ENCODE results near the gene MPPED1.

The MPPED1 gene

DNA sequence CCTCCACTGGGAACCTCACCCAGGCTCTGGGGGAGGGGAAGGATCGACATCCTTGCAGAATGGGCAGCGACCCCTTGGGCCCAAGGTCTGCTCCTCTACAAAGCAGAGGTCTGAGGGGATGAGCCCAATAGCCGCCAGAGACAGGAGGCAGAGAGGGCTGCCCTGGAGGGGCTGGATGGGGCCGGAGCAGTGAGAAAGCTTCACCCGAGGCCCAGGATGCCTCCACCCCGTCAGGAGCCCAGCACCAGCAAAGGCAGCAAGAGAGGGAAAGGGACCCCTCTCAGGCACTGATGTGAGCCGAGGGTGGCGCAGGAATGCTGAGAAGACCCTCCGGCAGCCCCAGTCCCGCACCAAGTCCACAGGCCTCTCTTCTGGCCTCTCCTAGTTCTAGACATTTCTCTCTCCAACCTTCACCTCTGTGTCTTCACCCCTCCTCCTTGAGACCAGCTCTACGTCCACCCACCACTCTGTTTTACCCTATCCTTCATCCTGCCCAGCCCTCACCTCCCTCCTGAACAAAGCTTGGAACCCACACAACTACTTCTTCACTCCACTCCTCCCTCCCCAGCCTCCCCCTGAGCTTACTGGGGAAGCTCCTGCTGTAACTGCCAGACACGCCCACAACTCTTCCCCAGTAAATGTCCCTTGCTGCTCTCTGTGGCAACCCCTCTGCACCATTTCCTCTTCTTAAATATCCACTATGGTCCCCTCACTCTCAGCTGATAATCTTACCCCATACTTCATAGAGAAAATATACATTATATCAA, 131.9 kb downstream of the MPPED1 start:
- peaks cover 15 to 34% of the 10 kb centered on the region in 2 donors for H3K27me3 Mint-ChIP-seq
- H3K36me3 Mint-ChIP-seq, result no peaks in the 10 kb centered on the region
- no peaks in the 10 kb centered on the region for H3K9me3 Mint-ChIP-seq
- no peak overlapping the region for H3K4me3 Mint-ChIP-seq
- H3K27ac Mint-ChIP-seq, result no peak overlapping the region
- ATAC-seq (replicated peaks), result no peak
- H3K4me1 Mint-ChIP-seq, result no peaks in the 10 kb centered on the region
- DNase-seq, result no peak

DNA sequence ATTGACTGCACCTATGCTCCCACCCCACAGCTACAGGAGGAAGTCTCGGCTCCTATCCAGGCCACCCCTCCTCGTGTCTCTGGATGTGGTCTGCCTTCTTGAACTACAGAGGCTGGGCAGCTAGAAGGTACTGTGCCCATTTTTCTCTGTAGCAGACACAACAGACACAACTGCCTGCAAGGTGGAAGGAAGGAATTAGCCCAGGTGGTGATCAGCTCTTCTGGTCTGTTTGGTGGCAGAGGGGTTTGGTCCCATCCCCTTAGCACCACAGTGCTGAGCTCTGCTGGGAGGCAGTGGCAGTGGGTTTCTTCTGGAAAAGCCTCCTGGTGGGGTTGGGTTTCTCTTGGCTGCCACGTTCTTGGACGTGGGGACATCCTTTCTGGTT, 132.5 kb downstream of the MPPED1 start:
- H3K4me1 Mint-ChIP-seq, result no peaks in the 10 kb centered on the region
- ATAC-seq (replicated peaks) (no peak), DNase-seq (no peak)
- H3K36me3 Mint-ChIP-seq, result no peaks in the 10 kb centered on the region
- no peaks in the 10 kb centered on the region for H3K9me3 Mint-ChIP-seq
- peaks cover 15 to 31% of the 10 kb centered on the region in 2 donors for H3K27me3 Mint-ChIP-seq
- H3K4me3 Mint-ChIP-seq, result no peak overlapping the region
- H3K27ac Mint-ChIP-seq, result no peak overlapping the region

- DNase-seq, result no peak
- no peaks in the 10 kb centered on the region for H3K36me3 Mint-ChIP-seq
- H3K27ac Mint-ChIP-seq, result no peak overlapping the region
- ATAC-seq (replicated peaks), result no peak
- no peak overlapping the region for H3K4me3 Mint-ChIP-seq
- peaks cover 6 to 22% of the 10 kb centered on the region in 2 donors for H3K27me3 Mint-ChIP-seq
- no peaks in the 10 kb centered on the region for H3K4me1 Mint-ChIP-seq
- H3K9me3 Mint-ChIP-seq, result no peaks in the 10 kb centered on the region
Observed at GRCh38 chr22:43546186-43546585, 134.4 kb downstream of the MPPED1 start.

- Mint-ChIP-seq H3K4me3 (no peak overlapping the region), H3K36me3 (no peaks in the 10 kb centered on the region), H3K4me1 (no peaks in the 10 kb centered on the region), H3K9me3 (no peaks in the 10 kb centered on the region), H3K27ac (no peak overlapping the region), H3K27me3 (peaks cover 0 to 12% of the 10 kb centered on the region in 2 donors)
- DNase-seq, result no peak
- no peak for ATAC-seq (replicated peaks)
Observed at GRCh38 chr22:43550024-43550620, 138.3 kb downstream of the MPPED1 start.

- Mint-ChIP-seq H3K9me3 (no peaks in the 10 kb centered on the region), H3K27ac (no peak overlapping the region), H3K4me3 (no peak overlapping the region), H3K36me3 (no peaks in the 10 kb centered on the region), H3K27me3 (peaks cover 2 to 12% of the 10 kb centered on the region in 2 donors), H3K4me1 (no peaks in the 10 kb centered on the region)
- ATAC-seq (replicated peaks), result no peak
- no peak for DNase-seq
Observed at GRCh38 chr22:43550672-43551071, 138.9 kb downstream of the MPPED1 start.

GRCh38 chr22:43553451-43554258, 141.8 kb downstream of the MPPED1 start:
- Mint-ChIP-seq H3K4me3 (no peak overlapping the region), H3K27me3 (peaks cover 5 to 13% of the 10 kb centered on the region in 2 donors), H3K9me3 (peaks cover 0 to 3% of the 10 kb centered on the region in 2 donors), H3K4me1 (no peaks in the 10 kb centered on the region), H3K36me3 (no peaks in the 10 kb centered on the region), H3K27ac (no peak overlapping the region)
- ATAC-seq (replicated peaks) (no peak), DNase-seq (no peak)

DNA sequence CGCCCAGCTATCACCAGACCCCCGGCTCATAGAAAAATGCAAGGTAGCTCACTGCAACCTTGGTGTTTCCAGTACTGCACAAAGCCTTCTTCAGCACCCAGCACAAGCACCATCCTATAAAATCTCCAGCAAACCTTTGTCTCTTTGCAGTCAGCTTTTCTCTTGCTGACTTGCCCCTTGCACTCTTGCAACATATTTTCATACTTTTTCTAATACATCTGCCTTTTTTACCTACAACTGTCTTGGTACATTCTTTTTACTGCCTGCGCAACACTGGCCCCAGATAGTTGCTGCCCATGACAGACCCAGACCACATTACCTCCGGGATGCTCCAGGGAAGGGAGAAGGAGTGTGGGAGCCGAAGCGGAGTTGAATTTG, 142.4 kb downstream of the MPPED1 start:
- peaks cover 0 to 3% of the 10 kb centered on the region in 2 donors for H3K9me3 Mint-ChIP-seq
- H3K27me3 Mint-ChIP-seq, result peaks cover 5 to 19% of the 10 kb centered on the region in 2 donors
- H3K27ac Mint-ChIP-seq, result no peak overlapping the region
- no peak for ATAC-seq (replicated peaks)
- no peak for DNase-seq
- H3K4me3 Mint-ChIP-seq, result no peak overlapping the region
- no peaks in the 10 kb centered on the region for H3K4me1 Mint-ChIP-seq
- H3K36me3 Mint-ChIP-seq, result no peaks in the 10 kb centered on the region

DNA sequence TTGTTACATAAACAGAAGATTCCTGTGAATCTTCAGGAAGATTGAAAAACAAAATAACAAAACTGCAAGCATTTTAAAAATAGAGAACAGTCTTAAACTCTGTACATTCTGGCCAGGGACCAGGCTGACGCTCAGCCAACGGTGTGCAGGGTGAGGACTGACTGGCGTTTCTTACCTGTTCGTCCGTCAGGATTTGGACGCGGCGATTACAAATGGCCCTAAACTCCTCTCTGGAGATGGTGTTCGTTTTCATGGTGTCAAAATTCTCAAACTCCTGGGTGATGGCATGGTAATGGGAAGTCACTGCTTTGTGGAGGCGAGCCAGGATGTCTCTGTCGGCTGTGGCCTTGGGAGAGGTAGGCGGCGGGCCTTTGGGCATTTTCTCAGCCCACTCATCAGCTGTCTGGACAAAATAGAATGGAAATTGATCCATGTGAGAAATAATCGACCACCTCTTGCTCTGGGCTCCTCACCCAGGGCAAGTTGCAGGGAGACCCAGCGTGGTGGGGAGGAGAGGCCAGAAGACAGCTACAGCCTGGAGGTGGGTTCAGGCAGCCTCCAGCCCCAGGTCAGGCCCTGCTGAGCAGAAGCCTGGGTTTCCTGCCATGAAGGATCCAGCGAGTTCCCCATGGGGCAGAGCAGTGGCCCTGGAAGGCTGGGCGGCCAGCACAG, 143.0 kb downstream of the MPPED1 start:
- Mint-ChIP-seq H3K36me3 (no peaks in the 10 kb centered on the region), H3K4me3 (no peak overlapping the region), H3K4me1 (no peaks in the 10 kb centered on the region), H3K27ac (no peak overlapping the region), H3K9me3 (peaks cover 0 to 4% of the 10 kb centered on the region in 2 donors), H3K27me3 (peaks cover 5 to 22% of the 10 kb centered on the region in 2 donors)
- ATAC-seq (replicated peaks), result no peak
- DNase-seq, result no peak

- Mint-ChIP-seq H3K36me3 (no peaks in the 10 kb centered on the region), H3K4me3 (no peak overlapping the region), H3K4me1 (no peaks in the 10 kb centered on the region), H3K9me3 (peaks cover 0 to 4% of the 10 kb centered on the region in 2 donors), H3K27ac (no peak overlapping the region), H3K27me3 (peaks cover 8 to 29% of the 10 kb centered on the region in 2 donors)
- ATAC-seq (replicated peaks), result no peak
- DNase-seq, result no peak
Observed at GRCh38 chr22:43555561-43556515, 144.0 kb downstream of the MPPED1 start.

Data from stimulated activated naive B cell treated with anti-CD40 and anti-IgM and Interleukin-4, amounts not matched to agents 10 μg/mL and 1 μg/mL and 100 μg/mL, for 72 hours (primary cell).